Measurements from ENCODE around the gene ETV3L. TPM values are rescaled to one million over a fixed set of nuclear protein-coding genes. Genes with fewer than 3 reads are reported as not detected.
A peak's percentile ranks its signal among the peaks of the same experiment; 100 is the strongest.

The ETV3L gene
- not detected in 3 replicates for total RNA-seq
- long read RNA-seq: 0 reads

DNA sequence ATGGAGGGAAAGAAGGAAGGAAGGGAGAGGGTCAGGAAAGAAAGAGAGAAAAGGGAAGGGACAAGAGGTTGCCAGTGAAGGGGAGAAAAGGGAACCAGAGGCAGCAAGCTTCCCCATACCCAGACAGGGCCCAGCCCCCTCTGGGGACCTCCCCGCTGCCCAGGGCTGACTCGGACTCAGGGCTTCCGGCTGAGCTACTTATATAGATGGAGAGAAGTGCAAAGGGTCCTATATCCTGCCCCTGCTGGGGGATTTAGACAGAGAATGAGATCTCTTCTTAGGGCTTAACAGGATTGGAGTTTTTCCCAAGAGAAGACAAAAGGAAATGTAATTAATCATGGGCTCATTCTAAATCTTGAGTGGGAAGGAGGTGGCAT, at the start of gene ETV3L:
ETV3L (minus strand) TSS at position 176 of the 377 bp plus-strand sequence. CDS start 285 bp downstream, outside the sequence.
- no peak within 1 kb of the TSS for H3K27ac Mint-ChIP-seq (ENCODE audit: unreplicated experiment)
- H3K27me3 Mint-ChIP-seq (ENCODE audit: low read depth): peaks cover 4% of the 10 kb centered on the region

DNA sequence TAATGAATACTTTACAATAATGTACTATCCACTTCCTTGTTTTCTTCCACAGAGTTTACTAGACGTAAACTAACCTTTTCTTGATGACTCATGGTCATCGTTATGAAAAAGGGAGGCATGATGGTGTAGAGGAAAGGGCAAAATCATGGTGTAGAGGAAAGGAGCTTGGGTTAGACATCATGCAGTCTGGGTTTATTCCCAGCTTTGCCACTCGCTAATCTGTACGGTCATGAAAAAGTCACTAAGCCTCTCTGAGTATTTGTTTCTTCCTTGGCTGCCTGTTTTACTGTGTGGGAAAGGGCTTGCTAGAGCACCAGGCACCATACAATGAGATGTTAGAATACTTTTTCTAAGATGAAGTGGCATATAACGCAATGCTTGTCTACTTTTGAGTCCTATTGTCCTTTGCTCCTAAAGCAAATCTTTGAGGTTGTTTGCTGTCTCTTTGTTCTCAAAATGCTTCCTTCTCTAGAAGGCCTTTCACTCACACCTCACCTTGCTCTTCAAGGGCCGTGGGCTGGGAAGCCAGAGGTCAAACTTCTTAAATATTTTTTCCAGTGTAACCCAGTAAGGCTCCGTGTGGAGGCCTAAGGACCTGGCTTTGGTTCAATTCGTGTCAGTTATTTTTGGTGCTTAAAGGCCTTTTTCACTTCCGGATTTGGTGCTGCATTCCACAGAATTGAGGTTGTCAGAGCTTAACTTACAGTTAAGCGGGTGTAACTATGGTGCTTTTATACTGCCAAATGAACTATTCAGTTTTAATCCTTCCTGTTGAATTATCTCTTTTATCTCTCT, 48.5 kb upstream of the ETV3L start:
- Mint-ChIP-seq H3K9me3 (ENCODE audit: low read depth) (no peaks in the 10 kb centered on the region), H3K27ac (ENCODE audit: unreplicated experiment) (peak overlapping the region; percentile 93), H3K36me3 (ENCODE audit: low read depth) (no peaks in the 10 kb centered on the region), H3K27me3 (ENCODE audit: low read depth) (no peaks in the 10 kb centered on the region), H3K4me1 (ENCODE audit: low read depth) (peaks cover 19% of the 10 kb centered on the region), H3K4me3 (ENCODE audit: unreplicated experiment) (no peak overlapping the region)
- DNase-seq (ENCODE audit: low spot score): no peak
- TF ChIP-seq, protein P1, sequence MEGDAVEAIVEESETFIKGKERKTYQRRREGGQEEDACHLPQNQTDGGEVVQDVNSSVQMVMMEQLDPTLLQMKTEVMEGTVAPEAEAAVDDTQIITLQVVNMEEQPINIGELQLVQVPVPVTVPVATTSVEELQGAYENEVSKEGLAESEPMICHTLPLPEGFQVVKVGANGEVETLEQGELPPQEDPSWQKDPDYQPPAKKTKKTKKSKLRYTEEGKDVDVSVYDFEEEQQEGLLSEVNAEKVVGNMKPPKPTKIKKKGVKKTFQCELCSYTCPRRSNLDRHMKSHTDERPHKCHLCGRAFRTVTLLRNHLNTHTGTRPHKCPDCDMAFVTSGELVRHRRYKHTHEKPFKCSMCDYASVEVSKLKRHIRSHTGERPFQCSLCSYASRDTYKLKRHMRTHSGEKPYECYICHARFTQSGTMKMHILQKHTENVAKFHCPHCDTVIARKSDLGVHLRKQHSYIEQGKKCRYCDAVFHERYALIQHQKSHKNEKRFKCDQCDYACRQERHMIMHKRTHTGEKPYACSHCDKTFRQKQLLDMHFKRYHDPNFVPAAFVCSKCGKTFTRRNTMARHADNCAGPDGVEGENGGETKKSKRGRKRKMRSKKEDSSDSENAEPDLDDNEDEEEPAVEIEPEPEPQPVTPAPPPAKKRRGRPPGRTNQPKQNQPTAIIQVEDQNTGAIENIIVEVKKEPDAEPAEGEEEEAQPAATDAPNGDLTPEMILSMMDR (IDR thresholded peaks at IDR 0.05): no peak

More for the DNA sequence above, at the start of gene ETV3L:
- TF ChIP-seq, protein P1 (IDR thresholded peaks at IDR 0.05): no peak
- Mint-ChIP-seq H3K36me3 (ENCODE audit: low read depth) (no peaks in the 10 kb centered on the region), H3K9me3 (ENCODE audit: low read depth) (no peaks in the 10 kb centered on the region), H3K4me1 (ENCODE audit: low read depth) (no peaks in the 10 kb centered on the region), H3K4me3 (ENCODE audit: unreplicated experiment) (no peak within 1 kb of the TSS)
- DNase-seq (ENCODE audit: low spot score): no peak

DNA sequence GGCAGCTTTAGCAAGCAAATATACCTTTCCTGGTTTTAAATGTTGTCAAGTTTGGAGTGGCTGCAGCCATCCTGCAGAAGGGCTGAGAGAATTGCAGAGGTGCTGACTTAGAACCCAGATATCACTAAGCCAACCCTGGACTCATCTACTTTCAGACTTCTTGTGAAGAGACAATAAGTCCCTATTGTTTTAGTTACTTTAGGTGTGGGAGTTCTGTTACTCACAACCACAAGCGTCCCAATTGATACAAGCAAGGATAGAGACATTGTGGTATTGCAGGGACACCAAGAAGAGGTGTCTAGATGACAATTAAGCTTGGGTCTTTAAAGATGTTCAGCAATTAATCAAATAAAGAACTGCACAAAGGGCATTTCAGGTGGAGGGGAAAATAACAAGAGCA, 47.4 kb upstream of the ETV3L start:
- TF ChIP-seq, protein P1 (IDR thresholded peaks at IDR 0.05): no peak
- no peak overlapping the region for H3K4me3 Mint-ChIP-seq (ENCODE audit: unreplicated experiment)
- H3K4me1 Mint-ChIP-seq (ENCODE audit: low read depth): peaks cover 19% of the 10 kb centered on the region
- DNase-seq (ENCODE audit: low spot score): no peak
- H3K27ac Mint-ChIP-seq (ENCODE audit: unreplicated experiment): no peak overlapping the region
- no peaks in the 10 kb centered on the region for H3K36me3 Mint-ChIP-seq (ENCODE audit: low read depth)
- no peaks in the 10 kb centered on the region for H3K27me3 Mint-ChIP-seq (ENCODE audit: low read depth)
- H3K9me3 Mint-ChIP-seq (ENCODE audit: low read depth): no peaks in the 10 kb centered on the region

DNA sequence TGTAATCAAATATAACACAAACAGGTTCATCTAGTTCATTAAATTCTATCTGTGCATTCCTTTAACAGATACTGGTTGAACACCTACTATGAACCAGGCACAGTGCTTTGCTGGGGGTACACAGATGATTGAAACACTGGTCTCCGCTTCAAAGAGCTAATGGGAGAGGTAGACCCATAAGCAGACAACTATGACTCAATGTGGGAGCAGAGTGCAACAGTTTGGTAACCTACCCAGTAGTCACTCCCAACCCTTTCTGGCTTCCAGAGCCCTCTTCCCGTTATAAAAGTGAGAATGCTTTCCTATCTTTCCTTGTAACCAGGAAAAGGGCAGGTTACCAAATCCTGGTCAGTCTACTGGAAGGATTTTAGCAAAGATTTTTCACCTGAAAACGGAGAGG, 46.6 kb upstream of the ETV3L start:
- Mint-ChIP-seq H3K9me3 (ENCODE audit: low read depth) (no peaks in the 10 kb centered on the region), H3K4me1 (ENCODE audit: low read depth) (peaks cover 19% of the 10 kb centered on the region), H3K36me3 (ENCODE audit: low read depth) (no peaks in the 10 kb centered on the region), H3K4me3 (ENCODE audit: unreplicated experiment) (no peak overlapping the region), H3K27me3 (ENCODE audit: low read depth) (no peaks in the 10 kb centered on the region), H3K27ac (ENCODE audit: unreplicated experiment) (no peak overlapping the region)
- DNase-seq (ENCODE audit: low spot score): no peak
- TF ChIP-seq, protein P1 (IDR thresholded peaks at IDR 0.05): no peak

DNA sequence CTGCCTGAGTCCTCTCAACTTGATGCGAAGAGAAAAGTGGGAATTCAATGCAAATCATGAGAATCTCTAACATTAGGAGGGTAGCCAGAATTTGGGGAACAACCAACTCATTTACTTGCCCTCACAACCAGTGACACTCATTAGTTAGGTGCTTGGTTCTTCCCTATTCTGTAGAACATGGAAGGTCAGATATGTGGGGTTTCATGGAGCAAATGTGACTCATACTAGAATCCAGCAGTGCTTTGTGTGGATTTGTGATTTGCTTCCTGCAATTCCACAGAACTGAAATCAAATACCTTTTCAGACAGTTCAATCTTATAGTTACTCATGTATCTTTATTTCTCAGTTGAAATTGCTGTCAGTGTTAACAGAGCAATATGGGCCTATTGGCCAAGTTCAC, 45.5 kb upstream of the ETV3L start:
- Mint-ChIP-seq H3K4me3 (ENCODE audit: unreplicated experiment) (no peak overlapping the region), H3K9me3 (ENCODE audit: low read depth) (no peaks in the 10 kb centered on the region), H3K4me1 (ENCODE audit: low read depth) (peaks cover 19% of the 10 kb centered on the region), H3K27me3 (ENCODE audit: low read depth) (no peaks in the 10 kb centered on the region), H3K27ac (ENCODE audit: unreplicated experiment) (no peak overlapping the region), H3K36me3 (ENCODE audit: low read depth) (no peaks in the 10 kb centered on the region)
- TF ChIP-seq, protein P1 (IDR thresholded peaks at IDR 0.05): no peak
- no peak for DNase-seq (ENCODE audit: low spot score)
